Stimulated activated CD4-positive, alpha-beta T cell treated with anti-CD3 and anti-CD28 coated beads, Interleukin-2, amount 100 ng/mL, for 48 hours (primary cell): ENCODE data around the gene RPS6KA5.
A peak's percentile ranks its signal among the peaks of the same experiment; 100 is the strongest.
"Not testable (repeated sequence)": the region's sequence is repeated elsewhere in the genome, so short reads cannot be mapped to it uniquely, and the experiment has no call there.

Source experiments
- DNase-seq, 2 donors: peaks; one replicate each; pipeline ENCODE4 v3.0.0-alpha.2; 2020

RPS6KA5 gene

DNA sequence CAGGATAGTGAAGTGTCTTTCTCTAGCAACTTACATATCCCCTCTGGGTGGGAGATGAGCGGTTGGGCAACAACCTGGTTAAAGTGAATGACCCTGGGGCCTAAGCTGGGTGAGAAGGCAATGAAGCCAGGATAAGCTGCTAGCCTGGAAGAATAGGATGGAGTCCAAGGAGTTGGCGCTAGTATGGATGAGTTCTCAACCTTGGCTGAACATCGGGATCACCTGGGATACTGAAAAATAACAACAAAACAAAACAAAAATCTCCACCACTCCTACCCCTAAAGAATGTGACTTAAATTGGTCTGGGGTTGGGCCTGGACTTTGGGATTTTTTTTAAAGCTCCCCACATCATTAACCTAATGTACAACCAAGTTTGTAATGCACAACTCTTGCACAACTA is 4.8 kb upstream of the RPS6KA5 start:
- no peak for DNase-seq

DNA sequence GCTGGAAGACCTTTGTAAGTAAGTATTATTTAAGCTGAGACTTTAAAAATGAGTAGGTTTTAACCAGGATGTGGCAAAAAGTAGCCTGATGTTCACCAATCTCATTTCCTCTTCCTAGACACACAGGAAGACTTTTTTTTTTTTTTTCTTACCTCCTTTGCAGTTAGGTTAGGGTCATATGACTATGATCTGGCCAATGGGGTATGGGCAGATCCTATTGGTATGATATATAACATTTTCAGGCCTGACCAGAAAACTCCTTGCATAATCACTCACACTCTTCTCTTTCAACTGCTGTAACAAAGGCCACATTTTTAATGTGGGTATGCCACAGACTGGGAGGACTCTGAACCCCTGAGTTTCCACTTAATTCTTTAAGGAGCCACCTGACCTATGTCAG is 2.7 kb upstream of the RPS6KA5 start:
- DNase-seq = no peak

DNA sequence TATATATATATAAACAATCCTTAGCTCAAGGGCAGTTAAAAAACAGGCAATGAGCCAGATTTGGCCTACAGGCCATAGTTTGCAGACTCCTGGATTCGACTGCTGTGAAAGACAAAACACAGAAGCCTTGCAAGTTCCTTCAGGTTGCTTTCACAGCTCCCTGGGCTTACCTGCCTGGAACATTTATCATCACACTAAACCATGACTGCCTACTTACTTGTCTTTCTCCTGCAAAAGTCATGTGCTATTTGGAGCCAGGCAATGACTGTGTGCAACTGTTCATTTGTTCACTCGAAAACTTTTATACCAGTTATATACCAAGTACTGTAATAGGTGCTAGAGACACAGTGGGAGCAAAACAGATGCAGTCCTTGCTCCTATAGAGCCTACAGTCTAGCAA is 2.2 kb upstream of the RPS6KA5 start:
- DNase-seq = no peak

DNA sequence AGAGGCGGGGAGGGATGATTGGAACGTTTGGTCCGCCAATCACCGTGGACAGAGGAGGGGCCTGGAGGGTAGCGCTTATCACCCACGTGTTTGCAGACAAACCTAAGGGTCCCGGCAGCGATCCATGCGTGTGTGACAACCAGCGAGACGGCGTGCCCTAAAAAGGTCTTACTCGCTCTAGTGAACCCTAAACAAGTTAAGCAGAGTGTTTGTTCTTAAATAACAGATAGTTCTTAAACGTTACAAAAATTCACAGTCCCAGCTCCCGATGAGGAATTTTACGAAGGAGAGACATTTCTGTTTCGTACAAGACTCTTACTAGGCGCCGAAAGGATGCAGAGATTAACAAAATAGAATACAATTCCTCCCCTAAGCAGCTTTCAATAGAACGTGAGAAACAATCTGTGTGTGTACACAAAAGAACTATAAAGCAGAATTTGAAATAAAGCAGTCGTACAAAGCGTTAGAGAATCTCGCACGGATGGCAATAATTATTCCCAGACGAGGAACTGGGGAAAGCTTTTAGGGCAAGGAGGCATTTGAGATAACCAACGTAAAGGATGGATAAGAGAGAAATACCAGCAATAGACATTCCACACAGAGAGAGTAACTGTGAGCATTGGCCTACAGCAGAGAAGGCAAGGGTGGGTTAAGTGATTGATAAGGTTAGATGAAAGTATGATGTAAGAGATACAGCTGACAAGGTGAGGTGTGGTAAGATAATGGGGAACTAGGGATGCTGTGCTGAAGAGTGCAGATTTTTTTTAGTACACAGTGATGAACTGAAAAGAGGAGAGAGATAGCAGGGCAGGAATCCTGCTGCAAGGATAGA is 831 bp upstream of the RPS6KA5 start:
- DNase-seq = no peak

DNA sequence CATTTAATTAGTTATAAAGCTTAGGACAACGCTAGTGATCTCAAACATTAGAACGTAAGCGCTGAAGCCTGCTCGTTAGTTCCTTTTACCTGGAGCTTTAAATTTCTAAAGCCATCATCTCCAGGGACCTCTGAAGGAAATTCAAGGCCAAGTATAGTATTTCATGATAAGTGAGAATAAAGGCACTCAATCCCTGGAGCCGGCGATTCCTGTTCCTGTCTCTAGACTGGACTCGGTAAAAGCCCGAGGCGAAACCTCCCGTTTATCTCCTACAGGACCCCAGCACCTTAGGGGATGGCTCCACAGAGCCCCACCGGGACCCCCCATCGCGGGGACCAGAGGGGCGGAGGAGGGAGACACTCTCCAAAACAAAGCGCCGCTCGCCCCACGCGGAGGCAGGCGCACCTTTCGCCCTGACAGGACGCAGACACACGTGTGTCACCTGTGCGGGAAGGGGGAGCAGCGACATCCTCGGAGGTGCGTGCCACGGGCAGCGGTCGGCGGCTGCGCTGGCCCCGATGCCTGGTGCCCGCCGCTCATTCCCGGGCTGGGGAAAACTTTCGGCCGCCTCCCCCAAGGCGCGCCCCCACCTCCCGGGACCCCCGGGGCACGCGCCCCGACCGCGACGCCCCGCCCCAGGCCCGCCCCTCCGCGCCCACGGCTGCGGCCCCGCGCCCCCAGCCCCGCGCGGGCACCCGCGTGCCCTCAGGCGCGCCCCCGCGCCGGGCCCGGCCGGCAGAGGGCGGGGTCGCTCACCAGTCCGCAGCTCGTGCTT is 678 bp downstream of the RPS6KA5 start:
- peak; percentile 35 to 49 for DNase-seq

DNA sequence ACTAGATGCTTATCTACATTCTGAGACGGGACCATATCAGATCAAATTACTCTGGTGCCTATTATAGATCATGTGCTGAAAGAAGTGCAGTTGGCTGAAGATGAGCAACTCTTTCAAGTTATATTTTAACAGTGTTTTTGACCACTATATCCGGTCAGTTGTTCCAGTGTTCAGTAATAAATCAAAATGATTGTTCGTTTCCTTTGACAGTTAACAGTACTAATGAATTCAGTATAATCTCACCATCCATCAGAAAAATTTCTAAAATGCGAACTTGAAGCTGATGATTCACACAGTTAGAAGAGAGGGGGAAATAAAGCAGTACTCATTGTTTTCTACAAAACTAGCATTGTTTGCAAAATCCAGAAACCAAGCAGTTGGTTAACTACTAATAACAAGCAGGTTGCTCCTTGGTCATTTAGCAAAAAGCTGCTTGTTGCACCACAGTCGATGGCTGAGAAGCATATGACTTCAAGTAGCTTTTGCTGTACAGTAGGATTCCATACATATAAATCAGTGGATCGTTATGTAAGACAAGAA is 2.3 kb downstream of the RPS6KA5 start:
- DNase-seq = no peak

DNA sequence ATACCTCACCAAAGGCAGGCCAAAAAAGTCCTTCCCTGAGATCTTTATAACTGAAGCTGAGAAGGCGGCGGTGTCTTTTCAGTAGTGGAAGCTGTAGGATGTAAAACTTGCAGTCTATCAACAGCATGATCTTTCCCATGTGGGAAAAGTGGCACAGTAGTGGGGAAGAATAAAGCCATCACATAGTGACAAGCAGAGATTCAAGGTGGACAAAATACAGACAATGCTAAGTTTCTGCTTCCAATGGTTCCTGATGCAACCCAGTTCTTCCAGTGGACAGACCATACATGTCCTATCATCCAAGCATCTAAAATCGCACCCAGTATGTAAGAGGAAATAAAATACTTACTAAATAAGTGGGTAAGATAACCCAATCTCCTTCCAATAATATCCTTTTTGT is 4.1 kb downstream of the RPS6KA5 start:
- no peak for DNase-seq

DNA sequence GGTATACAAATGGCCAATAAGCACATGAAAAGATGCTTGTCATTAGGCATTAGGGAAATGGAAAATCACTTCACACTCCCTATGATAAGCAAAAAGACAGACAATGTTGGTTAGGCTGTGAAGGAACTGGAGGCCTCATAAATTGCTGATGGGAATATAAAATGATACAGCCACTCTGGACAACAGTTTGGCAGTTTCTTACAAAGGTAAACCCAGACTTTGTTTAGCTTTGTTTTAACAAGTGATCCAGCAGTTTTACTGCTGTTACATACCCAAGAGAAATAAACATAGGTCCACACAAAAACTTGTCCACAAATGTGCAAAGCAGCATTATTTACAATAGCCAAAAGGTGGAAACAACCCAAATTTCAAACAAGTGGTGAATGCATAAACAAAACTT is 5.4 kb downstream of the RPS6KA5 start:
- DNase-seq = no peak

DNA sequence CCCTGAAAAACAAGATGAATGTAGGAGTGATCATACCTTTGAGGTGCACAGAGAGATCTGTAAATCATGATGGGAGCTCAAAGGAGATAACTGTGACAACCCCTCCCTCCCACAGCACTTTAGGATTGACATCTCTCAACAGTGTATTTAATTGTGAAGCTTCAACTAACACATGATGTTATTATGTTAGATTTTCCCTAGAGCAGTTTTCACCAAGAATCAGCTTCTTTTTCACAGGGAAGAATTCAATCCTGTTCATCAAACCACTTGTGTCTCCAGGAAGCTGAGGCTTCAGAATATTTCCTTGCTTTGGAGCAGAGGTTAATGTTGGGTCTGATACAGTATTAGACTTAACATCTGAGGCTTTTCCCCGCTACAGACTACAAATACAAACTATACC is 11.8 kb downstream of the RPS6KA5 start:
- no peak for DNase-seq

DNA sequence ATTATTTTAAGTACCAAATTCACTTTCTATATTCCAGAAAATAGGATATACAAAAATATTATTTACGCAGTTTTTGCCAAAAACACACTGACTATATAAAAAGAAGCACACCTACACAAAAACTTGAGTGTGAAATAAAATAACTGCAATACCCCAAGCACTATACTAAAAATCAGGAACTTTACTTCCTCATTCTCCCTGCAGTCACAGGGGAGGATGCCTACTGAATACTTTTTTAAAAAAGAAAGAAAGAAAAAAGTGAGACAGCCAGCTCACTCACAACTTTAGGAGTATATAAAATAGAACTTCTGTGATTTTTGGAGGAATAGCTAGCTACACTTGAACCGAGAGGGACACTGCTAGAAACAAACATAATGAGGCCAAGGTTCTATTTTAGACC is 12.2 kb downstream of the RPS6KA5 start:
- no peak for DNase-seq

DNA sequence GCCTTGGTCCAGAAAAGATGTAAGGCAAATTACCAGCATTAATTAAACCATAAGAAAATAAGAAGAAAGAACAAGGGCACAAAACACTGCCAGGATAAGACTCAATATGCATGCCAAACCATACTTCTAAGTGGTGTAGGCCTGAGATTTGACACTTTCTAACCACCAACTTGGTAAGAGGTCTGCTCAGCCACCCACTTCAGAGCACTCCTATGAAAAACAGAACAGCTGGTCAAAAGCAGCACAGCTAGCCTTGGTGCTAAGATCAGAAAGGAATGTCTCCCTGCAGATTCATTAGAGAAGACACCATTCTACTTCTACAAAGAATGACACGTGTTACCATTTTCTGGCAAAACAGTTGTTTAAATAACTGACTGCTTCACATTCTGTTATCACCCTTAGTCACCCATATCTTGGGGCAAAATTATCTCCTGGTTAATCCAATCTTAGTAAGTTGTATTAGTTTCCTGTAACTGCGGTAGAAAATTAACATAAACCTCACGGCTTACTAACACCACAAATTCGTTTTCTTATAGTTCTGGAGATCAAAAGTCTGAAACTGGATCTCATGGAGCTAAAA is 13.2 kb downstream of the RPS6KA5 start:
- no peak for DNase-seq

DNA sequence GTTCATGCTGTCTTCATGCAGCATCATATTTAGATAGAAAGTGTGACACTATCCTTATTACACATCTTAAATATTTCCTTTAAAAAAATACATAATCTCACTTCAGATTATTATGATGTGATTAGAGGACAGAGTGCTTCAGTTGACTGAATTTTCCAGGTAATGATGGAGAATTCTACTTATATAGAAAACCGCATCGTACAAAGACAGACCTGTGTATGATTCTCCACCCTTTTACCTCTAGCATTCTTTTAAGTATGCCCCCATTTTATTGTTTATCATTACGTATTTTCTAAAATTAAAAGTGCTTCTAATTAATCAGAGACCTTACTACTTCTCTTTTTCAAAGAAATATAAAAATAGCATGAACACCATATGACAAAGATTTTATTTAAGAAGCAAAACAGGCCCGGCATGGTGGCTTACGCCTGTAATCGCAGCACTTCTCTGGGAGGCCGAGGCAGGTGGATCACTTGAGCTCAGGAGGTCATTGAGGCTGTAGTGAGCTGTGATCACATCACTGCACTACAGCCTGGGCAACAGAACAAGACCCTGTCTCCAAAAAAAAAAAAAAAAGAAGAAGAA is 13.9 kb downstream of the RPS6KA5 start:
- DNase-seq = no peak

DNA sequence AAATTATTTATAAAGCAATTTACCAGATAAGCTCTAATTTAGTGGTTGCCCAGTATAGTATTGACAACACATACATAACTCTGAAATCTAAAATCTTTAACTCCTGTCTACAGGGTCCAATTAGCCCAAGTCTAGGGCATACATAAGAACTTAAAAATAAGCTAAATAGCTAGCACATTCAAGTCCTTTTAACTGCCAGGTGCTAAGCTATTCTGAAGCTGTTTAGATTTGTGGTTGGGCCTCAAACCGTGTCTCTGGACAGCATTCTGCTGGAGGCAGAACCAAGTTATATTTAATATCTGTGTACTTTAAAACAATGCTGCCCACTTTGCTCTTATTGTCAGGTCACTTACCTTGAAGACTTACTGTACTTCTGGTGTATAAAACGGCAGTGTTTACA is 19.0 kb downstream of the RPS6KA5 start:
- DNase-seq = no peak

DNA sequence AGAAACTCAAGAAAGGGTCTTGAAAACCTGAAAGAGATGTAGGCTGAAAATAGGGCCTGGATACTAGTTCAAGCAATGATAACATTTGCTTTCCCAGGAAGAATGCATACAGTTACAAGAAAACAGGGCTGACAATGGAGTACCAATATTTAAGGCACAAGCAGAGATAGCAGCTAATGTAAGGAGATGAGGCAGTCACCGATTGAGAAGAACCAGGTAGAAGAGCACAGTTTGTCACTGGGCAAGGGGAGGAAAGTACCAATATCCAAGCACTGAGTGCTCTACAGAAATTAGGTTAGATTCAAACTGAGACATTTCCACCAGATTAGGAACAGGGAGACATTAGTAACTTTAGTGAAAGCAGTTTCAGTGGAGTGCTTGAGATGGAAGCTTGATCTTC is 19.9 kb downstream of the RPS6KA5 start:
- no peak for DNase-seq

DNA sequence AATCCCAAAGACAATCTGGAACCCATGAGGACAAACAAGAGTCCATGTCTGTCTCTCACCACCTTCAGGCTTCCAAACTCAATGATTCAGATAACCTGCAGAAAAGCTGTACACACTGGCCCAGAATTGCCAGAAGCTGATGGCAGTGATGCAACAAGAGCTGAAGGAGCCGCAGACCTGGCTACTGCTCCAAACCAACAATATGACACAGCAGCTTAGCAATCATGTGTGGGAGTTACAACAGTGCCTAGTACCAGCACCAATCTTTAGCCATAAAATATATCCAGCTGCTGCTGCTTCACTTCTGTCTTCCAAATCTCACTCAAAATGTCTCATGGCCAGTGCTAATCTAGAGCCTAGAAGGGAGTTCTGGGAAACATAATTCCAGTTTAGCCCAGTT is 22.0 kb downstream of the RPS6KA5 start:
- DNase-seq = no peak

DNA sequence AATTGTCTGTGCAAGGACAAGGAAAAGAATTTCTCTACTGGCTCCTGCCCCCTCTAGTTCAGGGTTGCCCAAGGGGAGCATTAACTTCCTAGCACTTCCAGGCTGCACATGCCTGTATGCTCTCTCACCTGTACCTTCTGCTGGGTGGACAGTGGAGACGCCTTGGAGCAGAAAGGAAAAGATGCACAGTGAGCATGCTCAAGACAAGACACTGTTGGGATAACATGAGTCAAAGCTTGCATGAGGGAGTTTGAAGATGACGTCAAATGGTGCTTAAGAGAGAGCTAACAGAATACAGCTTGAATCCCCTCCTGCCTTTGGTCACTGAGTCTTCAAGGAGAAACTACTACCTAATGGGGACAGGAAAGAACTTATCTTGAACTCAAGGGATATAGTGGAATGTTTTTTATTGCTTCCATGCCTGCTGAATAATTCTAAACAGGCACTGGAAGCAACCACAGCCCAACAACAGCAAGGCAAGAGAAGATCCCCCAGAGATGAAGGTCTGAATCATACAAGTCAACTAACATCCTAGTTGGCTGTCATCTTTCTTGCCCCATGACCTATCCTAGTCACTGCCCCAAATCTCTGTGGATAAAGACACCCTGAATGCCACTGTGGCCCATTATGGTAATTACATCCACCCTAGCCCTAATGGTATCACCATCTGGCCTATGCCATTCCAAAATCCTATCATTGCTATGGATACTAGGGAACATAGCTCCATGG is 23.5 kb downstream of the RPS6KA5 start:
- DNase-seq = no peak

DNA sequence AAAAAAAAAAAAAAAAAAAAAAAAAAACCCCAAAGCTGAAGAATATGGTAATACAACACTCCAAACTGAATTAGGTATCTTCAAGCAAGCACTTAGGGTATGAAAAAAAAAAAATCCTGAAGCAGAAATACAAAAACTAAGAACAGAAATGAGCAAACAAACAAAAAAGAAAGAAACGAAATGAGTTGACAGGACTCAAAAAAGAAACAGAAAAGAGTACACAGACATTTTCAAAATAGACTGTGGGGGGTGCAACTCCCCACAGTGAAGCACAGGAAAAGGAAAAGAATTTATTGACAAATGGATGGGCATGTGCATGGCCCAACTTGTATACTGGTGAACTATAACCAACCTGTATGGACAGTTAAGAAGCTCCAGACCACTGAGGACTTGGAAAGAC is 24.6 kb downstream of the RPS6KA5 start:
- no peak for DNase-seq

DNA sequence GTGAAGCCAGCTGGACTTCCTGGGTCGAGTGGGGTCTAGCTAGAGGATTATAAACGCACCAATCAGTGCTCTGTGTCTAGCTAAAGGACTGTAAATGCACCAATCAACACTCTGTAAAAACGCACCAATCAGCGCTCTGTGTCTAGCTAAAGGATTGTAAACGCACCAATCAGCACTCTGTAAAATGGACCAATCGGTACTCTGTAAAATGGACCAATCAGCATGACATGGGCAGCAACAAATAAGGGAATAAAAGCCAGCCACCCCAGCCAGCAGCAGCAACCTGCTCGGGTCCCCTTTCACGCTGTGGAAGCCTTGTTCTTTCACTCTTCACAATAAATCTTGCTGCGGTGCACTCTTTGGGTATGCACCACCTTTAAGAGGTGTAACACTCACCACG is 26.1 kb downstream of the RPS6KA5 start:
- DNase-seq = not testable (repeated sequence)

DNA sequence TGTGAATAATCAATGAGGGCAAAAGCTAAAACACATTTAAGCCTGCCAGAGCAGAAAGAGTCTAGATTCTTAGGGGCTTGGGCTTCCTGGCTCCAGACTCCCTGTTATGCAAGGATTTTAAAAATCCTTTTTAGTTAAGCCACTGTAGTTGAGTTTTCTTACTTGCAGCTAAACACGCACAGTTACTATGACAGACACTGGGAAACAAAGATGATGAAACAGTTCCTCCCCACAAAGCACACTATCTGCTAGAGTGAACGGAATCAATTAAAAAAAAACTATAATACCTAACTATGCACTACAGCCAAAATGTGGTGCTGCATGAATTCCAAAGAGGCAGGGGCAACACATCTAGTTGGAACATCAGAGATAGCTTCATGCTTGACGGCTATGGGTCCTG is 28.2 kb downstream of the RPS6KA5 start:
- no peak for DNase-seq

DNA sequence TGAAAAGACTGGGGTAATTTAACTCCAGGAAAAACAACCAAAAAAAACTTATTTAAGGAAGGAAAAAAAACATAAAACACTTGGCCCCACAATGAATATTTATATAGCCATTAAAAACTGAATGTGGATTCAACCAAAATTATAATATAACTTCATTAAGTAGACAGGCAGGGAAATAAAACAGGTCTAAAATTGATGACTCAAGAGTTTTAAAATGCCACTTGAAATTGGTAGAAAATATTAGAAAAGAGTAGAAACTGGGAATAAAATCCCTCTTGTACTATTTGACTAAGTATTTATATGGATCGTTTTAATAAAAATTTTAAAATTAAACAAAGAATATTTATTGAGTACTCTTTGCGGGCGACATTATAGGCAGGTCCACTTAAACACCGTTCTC is 28.8 kb downstream of the RPS6KA5 start:
- no peak for DNase-seq

DNA sequence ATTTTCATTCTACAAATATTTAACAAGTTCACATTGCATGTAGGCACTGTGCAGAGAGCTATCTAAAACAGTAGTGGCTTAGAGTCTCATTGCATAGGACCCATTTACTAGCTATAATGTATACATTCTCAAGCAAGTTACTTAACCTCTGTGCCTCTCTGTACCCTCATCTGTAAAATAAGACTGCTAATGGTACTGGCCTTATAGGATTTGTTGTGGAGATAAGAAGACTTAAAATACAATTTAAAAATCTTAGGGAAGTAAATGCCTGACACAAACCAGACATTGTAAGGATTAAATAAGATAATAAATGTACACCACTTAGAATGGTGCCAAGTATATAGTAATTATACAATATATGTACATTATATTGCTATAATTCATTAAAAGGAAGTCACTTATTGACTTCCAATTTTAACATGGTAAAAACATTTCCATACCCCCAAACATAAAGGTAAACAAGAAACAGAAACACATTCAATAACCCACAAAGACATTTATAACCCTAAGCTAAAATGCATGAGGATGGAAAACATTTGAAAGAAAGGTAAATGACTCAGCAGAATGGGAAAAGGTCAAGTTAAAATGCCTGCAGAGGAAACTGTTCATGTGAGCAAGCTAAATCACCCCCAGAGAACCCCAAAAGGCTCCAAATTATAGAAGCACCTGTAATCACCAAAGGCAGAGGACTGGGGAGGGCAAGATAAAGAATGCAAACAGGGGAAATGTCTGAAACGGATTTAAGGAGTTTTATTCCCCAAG is 30.8 kb downstream of the RPS6KA5 start:
- DNase-seq = no peak

DNA sequence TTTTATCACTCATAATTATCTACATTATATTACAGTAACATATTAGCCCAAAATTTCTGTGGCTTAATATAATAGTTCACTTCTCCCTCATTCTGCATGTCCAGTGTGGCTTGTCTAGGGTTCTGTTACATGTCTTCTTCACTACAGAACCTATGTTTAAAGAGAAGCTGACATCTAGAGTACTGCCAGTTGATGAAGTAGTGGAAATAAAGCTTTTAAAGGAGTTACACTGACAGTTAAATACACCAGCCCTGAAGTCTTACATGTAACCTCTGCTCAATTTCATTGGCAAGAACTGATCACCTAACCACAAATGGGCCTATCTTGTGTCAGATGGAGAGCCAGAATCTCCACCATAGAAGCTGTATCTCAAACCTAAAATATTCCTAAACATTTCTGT is 32.9 kb downstream of the RPS6KA5 start:
- no peak for DNase-seq
